ENCODE measurements around the gene XRCC6. TPM values are rescaled to one million over a fixed set of nuclear protein-coding genes. Genes with fewer than 3 reads are reported as not detected.

The XRCC6 gene
- total RNA-seq: 296 and 303 TPM in 2 replicates

DNA sequence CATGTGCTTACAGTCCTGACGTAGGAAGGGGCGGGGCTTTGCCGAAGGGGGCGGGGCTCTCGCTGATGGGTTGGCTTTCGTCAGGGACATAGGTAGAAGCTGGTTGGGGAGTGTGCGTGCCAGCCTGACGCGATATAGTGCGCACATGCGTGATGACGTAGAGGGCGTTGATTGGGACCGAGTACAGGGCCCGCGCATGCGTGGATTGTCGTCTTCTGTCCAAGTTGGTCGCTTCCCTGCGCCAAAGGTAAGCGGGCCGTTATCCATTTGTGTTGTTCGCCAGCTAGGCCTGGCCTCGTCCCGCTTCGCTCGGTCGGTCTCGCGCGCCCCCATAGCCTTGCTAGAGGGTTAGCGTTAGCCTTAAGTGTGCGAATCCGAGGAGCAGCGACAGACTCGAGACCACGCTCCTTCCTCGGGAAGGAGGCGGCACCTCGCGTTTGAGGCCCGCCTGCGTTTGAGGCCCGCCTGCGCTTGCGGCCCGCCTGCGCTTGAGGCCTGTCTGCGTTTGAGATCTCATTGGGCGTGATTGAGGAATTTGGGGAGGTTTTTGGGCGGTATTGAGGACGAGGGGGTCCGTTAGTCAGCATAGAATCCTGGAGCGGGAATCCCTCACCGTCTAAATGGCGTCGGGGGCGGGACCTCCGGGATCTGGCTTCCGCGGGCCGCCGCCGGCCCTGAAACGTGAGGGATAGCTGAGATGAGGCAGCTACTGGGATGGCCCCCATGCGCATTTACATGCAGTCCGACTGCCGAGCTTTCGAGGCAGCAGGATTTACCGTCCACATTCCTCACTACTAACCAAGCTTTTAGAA is at the start of gene XRCC6:
XRCC6 (plus strand) TSS at position 197 of the 812 bp plus-strand sequence. CDS start 710 bp downstream, outside the sequence.

DNA sequence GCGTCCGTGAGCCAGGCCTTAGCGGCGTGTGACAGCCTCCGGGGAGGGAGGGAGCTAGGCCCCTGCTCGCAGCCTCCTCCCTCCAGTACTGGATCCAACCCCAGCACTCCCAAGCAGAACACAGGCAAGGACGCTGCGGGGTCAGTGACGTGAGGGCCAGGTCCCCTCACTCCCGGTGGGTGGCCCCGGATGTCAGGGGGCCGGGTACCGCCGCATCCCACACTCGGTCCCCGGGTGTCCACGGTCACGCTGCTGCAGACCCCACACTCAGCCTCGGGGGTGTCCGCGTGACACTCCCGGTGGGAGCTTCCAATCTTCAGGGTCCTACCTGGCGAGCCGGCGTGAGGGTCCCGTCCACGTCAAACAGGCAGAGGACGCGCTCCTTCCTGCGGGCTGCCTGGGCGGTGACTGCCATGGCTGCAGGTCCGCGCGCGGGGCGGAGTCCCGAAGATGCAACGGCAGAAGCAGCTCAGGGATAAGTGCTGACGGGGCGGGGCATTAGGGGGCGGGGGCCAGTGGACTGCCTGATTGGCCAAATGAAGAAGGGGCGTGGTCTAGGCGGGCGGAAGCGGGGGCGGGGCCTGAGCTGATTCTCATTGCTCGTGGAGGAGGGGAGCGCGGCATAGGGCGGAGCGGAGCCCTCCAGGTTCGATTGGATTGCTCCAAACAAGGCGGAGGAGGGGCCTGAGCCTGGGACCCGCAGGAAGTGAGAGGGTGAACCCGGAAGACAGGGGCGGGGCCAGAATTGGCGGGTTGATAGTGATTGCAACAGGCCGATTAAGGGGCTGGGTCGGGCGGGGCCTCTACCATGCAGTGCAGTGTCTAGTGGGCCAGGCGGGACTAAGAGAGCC is 31.5 kb upstream of the XRCC6 start, which contains the start of gene PMM1:
PMM1 (minus strand) TSS at position 450 of the 851 bp plus-strand sequence; CDS start at position 415, 35 bp downstream.

DNA sequence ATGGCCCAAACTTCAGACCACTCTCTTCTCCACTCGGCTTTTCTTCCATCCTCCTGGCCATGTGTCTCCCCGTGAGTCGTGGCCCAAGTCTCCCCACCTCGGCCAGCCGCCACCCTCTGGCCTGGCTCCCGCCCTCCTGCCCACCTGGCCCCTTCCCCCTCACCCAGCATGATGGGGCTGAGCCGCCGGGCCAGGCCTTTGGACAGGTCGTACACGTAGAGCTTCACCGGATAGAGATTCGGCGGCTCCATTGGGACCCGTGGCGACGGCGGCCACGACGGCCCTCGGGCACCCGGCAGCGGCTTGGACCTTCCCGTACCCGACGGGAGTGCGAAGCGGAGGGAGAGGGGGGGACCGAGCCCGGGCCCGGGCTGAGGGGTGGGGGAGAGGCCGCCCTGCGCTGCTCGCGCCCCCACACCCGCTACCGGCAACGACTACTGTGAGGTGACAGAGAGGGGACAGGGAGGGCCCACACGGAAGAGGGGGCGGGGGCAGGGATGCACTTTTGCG is 451 bp upstream of the XRCC6 start, which contains the start of gene DESI1:
DESI1 (minus strand) TSS at position 455 of the 510 bp plus-strand sequence; CDS start at position 251, 204 bp downstream.

DNA sequence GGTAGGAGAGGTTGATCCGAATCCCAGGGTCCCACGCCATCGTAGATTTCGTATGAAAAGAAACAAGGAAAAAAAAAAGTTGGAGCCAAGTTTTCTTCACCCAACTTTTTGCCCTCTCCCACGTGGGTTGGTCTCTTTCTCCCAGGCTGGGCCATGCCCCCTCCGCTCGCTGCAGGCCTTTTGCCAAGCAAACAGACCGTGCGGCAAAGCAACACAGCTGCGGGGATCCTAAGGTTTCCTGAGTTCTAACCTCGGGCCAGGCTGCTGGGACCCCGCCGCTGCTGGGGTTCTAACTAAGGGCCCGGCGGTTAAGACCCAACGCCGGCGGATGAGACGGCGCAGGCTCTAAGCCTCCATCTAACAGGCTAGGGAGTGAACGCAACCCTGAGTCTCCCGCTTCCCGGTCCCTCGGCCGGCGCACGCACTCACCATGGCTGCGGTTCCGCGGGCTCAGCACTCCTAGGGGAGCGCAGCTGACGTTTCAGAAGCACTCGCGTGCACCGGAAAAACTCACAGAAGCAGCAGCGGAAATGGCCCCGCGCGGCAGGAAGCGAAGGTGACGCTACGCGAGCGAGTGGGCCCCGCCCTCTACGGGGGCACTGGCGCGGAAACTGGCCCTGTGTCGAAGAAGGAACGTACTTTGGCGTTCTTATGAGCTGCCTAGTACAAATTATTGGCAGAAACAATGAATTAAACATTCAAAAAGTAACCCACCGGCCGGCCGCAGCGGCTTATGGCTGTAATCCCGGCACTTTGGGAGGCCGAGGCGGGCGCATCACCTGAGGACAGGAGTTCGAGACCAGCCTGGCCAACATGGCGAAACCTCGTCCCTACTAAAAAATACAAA is 67.5 kb downstream of the XRCC6 start, which contains the start of gene SNU13:
SNU13 (minus strand) TSS at position 503 of the 847 bp plus-strand sequence; CDS start at position 432, 71 bp downstream.

DNA sequence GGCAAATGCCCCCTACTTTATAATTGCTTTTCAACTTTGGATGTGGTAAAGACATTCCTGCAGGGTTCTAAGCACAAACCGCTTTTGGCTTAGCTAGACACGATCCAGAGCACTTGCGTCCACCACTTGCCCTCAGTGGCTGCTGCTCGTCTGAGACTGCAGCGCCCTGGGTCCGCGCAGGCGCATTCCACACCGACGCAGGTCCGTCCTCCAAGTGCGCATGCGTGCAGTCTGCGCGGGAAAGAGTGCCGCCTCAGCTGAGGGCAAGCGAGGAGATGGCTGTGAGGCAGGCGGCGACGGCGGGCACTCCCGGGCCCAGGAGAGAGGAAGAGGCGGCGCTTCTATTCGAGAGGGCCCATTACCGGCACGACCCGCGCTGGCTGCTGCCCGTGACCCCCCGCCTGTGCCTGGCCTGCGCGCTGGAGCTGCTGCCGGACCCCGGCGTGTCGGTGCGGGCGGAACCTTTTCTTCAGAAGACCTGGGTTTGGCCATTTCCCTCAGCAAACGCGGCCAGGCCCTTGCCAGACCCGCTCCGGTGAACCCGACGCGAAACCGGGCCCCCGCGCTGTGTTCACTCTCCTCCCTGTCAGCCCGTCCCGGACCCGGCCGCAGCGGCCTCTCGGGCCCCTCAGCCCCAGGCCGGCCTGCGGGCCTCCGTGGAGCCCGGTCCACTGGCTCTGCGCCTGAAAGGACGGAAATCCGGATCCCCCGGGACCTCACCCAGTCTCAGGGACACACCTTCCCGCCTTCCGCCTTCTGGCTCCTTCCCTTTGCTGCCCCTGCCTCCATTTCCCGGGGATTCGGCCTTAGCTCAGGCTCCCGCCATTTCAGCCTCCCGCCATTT is 78.4 kb downstream of the XRCC6 start, which contains the start of gene MEI1:
MEI1 (plus strand) TSS at position 240 of the 844 bp plus-strand sequence; CDS start at position 276, 36 bp downstream.

Other genes starting within 250 kb of the XRCC6 start
- 7.7 and 9.9 TPM in 2 replicates for gene TEF, start 239.4 kb upstream of the XRCC6 start, total RNA-seq
- gene TOB2, start 174.5 kb upstream of the XRCC6 start, total RNA-seq: 11.2 and 15.1 TPM in 2 replicates
- 55.2 and 60.6 TPM in 2 replicates for gene PHF5A, start 152.6 kb upstream of the XRCC6 start, total RNA-seq
- gene ACO2, start 152.2 kb upstream of the XRCC6 start, total RNA-seq: 64.0 and 64.9 TPM in 2 replicates
- gene POLR3H, start 76.8 kb upstream of the XRCC6 start, total RNA-seq: 20.6 and 27.0 TPM in 2 replicates
- gene CSDC2, start 60.3 kb upstream of the XRCC6 start, total RNA-seq: 3.0 and 5.4 TPM in 2 replicates
- gene PMM1, start 31.5 kb upstream of the XRCC6 start, total RNA-seq: 20.9 and 24.3 TPM in 2 replicates
- gene DESI1, start 252 bp upstream of the XRCC6 start, total RNA-seq: 9.0 and 9.1 TPM in 2 replicates
- gene SNU13, start 67.6 kb downstream of the XRCC6 start, total RNA-seq: 75.3 and 75.5 TPM in 2 replicates
- gene MEI1, start 78.2 kb downstream of the XRCC6 start, total RNA-seq: 0.46 and 1.1 TPM in 2 replicates
- gene CCDC134, start 179.4 kb downstream of the XRCC6 start, total RNA-seq: 6.7 and 7.0 TPM in 2 replicates
- gene SREBF2, start 211.8 kb downstream of the XRCC6 start, total RNA-seq: 39.5 and 54.3 TPM in 2 replicates